Calu3 (cell line): ENCODE results near the gene TRIP10. TPM values are rescaled to one million over a fixed set of nuclear protein-coding genes. Genes with fewer than 3 reads are reported as not detected.
"Not testable (repeated sequence)": the region's sequence is repeated elsewhere in the genome, so short reads cannot be mapped to it uniquely, and the experiment has no call there.

ENCODE experiments used
- BruUV-seq: library from RNA; stranded (reverse); fragments of 400-500 nt; replicated peaks from 2 replicates; lab custom pipeline; 2021; lab: Mats Ljungman, UMichigan
- CTCF ChIA-PET: fragments of 300-600 bp; sonication (Branson Sonifier 250); formaldehyde crosslinking; loops from one replicate; lab custom pipeline; 2022; ENCODE audit warnings: antibody characterized with exemption; lab: Charles Lee
- DNase-seq: peaks from one replicate; pipeline ENCODE4 v3.0.0; 2022
- H3K27ac Mint-ChIP-seq: one replicate; pipeline ENCODE4 v1.8.0; 2022; ENCODE audit warnings: mixed read lengths; ENCODE audit not compliant: unreplicated experiment
- H3K27me3 Mint-ChIP-seq: one replicate; pipeline ENCODE4 v1.8.0; 2022; ENCODE audit warnings: mixed read lengths; ENCODE audit not compliant: unreplicated experiment
- H3K36me3 Mint-ChIP-seq: one replicate; pipeline ENCODE4 v1.8.0; 2022; ENCODE audit warnings: mild to moderate bottlenecking, moderate library complexity, mixed read lengths; ENCODE audit not compliant: insufficient read depth, unreplicated experiment
- H3K4me1 Mint-ChIP-seq: one replicate; pipeline ENCODE4 v1.8.0; 2022; ENCODE audit warnings: mild to moderate bottlenecking, low read depth, mixed read lengths; ENCODE audit not compliant: unreplicated experiment
- H3K4me3 Mint-ChIP-seq: one replicate; pipeline ENCODE4 v1.8.0; 2022; ENCODE audit warnings: mild to moderate bottlenecking, low read depth, moderate library complexity, mixed read lengths; ENCODE audit not compliant: unreplicated experiment
- H3K9me3 Mint-ChIP-seq: one replicate; pipeline ENCODE4 v1.8.0; 2022; ENCODE audit warnings: low read depth, mixed read lengths; ENCODE audit not compliant: unreplicated experiment
- CTCF ChIP-seq: fragments of 200-600 bp; IDR thresholded peaks from one replicate; pipeline ENCODE4 v1.8.0; 2022; ENCODE audit warnings: antibody characterized with exemption; ENCODE audit not compliant: unreplicated experiment
- intact Hi-C: fragments of 100-400 bp; cut with micrococcal nuclease; formaldehyde crosslinking; loops from one replicate; pipeline ENCODE4 v1.10.0; 2022; ENCODE audit not compliant: unreplicated experiment
- total RNA-seq: library from RNA; stranded (reverse); gene quantifications from 2 replicates; pipeline ENCODE4 v1.2.3, GENCODE V29; 2022

The TRIP10 gene
- total RNA-seq, 1 experiment from 2014 or later, result 95.8 TPM

- Mint-ChIP-seq H3K27ac (no peak overlapping the region), H3K4me1 (peaks cover 15% of the 10 kb centered on the region), H3K9me3 (no peaks in the 10 kb centered on the region), H3K36me3 (peaks cover 4% of the 10 kb centered on the region), H3K27me3 (no peaks in the 10 kb centered on the region), H3K4me3 (no peak overlapping the region)
- BruUV-seq, result no TSS peak
- intact Hi-C loops, result no loop called here
- DNase-seq, result no peak
- TF ChIP-seq CTCF, result no peak
- CTCF ChIA-PET, result no interaction called here
These were observed 54.5 kb downstream of the TRIP10 start for GRCh38 chr19:6793973-6794372.

DNA sequence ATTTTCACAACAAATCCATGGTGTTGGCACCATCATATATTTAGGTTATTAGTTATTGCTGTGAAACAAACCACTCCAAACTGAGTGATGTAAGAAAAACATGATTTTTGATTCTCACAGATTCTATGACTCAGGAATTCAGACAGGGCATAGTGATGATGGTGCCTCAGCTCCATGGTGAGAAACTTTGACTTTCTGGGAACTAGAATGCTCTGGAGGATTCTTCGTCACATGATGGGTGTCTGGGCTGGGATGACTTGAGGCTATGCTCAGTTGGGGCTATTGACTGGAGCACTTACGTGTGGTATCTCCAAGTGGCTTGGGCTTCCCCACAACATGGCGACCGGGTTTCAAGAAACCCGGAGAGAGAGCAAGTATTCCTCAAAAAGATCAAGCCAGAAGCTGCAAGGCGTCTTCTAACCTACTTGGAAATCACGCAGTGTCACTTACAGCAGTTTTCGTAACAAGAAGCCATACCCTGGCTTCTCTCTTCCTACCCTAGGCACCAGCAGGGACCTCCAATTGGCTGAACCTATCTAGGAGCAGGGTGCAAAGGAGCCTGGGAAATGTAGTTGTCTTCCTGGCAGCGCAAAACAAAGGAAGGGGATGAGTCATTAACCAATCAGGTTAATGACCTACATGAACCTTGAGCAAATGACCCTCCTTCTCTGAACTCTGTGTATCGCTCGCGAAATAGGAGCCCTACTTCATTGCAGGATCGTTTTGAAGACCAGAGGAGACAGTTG, 55.4 kb downstream of the TRIP10 start:
- TF ChIP-seq CTCF, result no peak
- peaks cover 11% of the 10 kb centered on the region for H3K4me1 Mint-ChIP-seq
- intact Hi-C loops, result no loop called here
- no peak overlapping the region for H3K4me3 Mint-ChIP-seq
- H3K36me3 Mint-ChIP-seq, result peaks cover 4% of the 10 kb centered on the region
- BruUV-seq, result no TSS peak
- CTCF ChIA-PET, result no interaction called here
- H3K27ac Mint-ChIP-seq, result no peak overlapping the region
- H3K27me3 Mint-ChIP-seq, result no peaks in the 10 kb centered on the region
- no peaks in the 10 kb centered on the region for H3K9me3 Mint-ChIP-seq
- no peak for DNase-seq

DNA sequence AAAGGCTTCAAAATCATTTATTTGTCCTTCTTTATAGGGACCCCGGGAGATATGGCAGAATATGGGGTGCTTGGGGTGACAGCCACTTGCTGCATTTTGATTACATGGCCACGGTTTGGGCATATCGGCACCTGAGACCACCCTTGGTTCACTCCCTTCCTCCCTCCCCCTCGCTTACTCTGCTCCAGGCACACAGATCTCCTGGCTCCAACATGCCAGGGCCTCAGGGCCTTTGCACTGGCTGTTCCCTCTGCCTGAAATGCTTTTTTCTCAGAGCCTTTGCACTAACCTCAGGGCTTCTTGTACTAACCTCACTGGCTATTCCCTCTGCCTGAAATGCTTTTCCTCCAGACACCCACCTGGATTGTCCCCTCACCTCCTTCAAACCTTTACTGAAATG, 56.8 kb downstream of the TRIP10 start:
- CTCF ChIA-PET, result no interaction called here
- no peak for DNase-seq
- intact Hi-C loops, result no loop called here
- Mint-ChIP-seq H3K27ac (no peak overlapping the region), H3K36me3 (peaks cover 13% of the 10 kb centered on the region), H3K4me3 (no peak overlapping the region), H3K9me3 (no peaks in the 10 kb centered on the region), H3K4me1 (peaks cover 18% of the 10 kb centered on the region), H3K27me3 (no peaks in the 10 kb centered on the region)
- BruUV-seq, result no TSS peak
- no peak for TF ChIP-seq CTCF

DNA sequence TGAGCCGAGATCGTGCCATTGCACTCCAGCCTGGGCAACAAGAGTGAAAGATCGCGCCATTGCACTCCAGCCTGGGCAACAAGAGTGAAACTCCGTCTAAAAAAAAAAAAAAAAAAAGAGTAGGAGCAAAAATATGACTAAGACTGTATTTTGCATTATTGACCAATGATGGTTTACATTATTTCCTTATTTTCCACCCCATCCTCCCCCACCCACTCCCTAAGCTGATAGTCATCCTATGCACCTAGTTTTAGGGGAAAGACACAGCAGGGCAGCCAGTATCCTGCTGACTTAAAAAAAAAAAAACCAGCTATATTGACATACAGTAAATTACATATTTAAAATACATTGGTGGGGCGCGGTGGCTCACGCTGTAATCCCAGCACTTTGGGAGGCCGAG, 58.2 kb downstream of the TRIP10 start:
- no peak for DNase-seq
- H3K9me3 Mint-ChIP-seq, result no peaks in the 10 kb centered on the region
- peaks cover 32% of the 10 kb centered on the region for H3K4me1 Mint-ChIP-seq
- CTCF ChIA-PET, result interaction anchor here (0.7 kb wide), 2 partner anchors 73 to 1175 kb away, joined by 5 to 6 read pairs; partner anchors contain the start of genes SAFB and SAFB2
- TF ChIP-seq CTCF, result no peak
- no peak overlapping the region for H3K27ac Mint-ChIP-seq
- no peaks in the 10 kb centered on the region for H3K27me3 Mint-ChIP-seq
- BruUV-seq, result no TSS peak
- no peak overlapping the region for H3K4me3 Mint-ChIP-seq
- H3K36me3 Mint-ChIP-seq, result peaks cover 20% of the 10 kb centered on the region
- intact Hi-C loops, result no loop called here

DNA sequence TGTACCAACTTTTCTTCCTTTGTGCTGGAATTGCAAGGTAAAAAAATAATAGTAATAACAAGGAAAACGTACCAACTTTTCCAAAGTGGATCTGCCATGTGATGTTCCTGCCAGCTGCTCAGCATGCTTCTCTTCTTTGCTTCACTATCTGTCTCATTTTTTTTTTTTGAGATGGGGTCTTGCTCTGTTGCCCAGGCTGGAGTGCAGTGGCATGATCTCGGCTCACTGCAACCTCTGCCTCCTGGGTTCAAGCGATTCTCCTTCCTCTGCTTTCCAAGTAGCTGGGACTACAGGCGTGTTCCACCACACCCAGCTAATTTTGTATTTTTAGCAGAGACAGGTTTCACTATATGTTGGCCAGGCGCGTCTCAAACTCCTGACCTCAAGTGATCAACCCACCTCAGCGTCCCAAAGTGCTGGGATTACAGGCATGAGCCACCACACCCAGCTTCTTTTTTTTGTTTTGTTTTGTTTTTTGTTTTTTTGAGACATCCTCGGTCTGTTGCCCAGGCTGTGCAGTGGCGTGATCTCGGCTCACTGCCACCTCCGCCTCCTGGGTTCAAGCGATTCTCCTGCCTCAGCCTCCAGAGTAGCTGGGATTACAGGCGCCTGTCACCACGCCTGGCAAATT, 60.8 kb downstream of the TRIP10 start:
- DNase-seq, BruUV-seq, H3K27me3 Mint-ChIP-seq, H3K9me3 Mint-ChIP-seq: not testable (repeated sequence)
- Mint-ChIP-seq H3K27ac (peak overlapping the region; percentile 99), H3K4me1 (peaks cover 33% of the 10 kb centered on the region), H3K4me3 (peak overlapping the region; percentile 81), H3K36me3 (peaks cover 20% of the 10 kb centered on the region)
- CTCF ChIA-PET, result interaction anchor here (0.5 to 1.3 kb wide), 3 partner anchors 32 to 63 kb away, joined by 3 to 10 read pairs (median 6); no protein-coding TSS in a partner anchor
- intact Hi-C loops, result loop anchor here (2.0 to 10.0 kb wide), 3 partner anchors 33 to 65 kb away; partner anchors contain the start of genes GPR108, SH2D3A and TRIP10
